ENCODE measurements around the gene CGAS.
"Not testable (repeated sequence)": the region's sequence is repeated elsewhere in the genome, so short reads cannot be mapped to it uniquely, and the experiment has no call there.

Gene CGAS

GRCh38 chr6:73400656-73401055, 51.4 kb downstream of the CGAS start:
- DNase-seq (ENCODE audit: low read depth in 1 of 2, low spot score in 1 of 2) = no peak

GRCh38 chr6:73395875-73396274, 56.2 kb downstream of the CGAS start:
- no peak for DNase-seq (ENCODE audit: low read depth in 1 of 2, low spot score in 1 of 2)

- no peak for DNase-seq (ENCODE audit: low read depth in 1 of 2, low spot score in 1 of 2)
Measured at GRCh38 chr6:73394577-73395354, 57.3 kb downstream of the CGAS start, which contains the start of gene DDX43. TSS of gene DDX43 (plus strand) at chr6:73394828. CDS start at chr6:73394906, 78 bp downstream.

- DNase-seq (ENCODE audit: low read depth in 1 of 2, low spot score in 1 of 2) = no peak
Measured at GRCh38 chr6:73393278-73393677, 58.8 kb downstream of the CGAS start.

- DNase-seq (ENCODE audit: low read depth in 1 of 2, low spot score in 1 of 2) = not testable (repeated sequence)
Measured at GRCh38 chr6:73392188-73392587, 59.9 kb downstream of the CGAS start.

- no peak for DNase-seq (ENCODE audit: low read depth in 1 of 2, low spot score in 1 of 2)
Measured at GRCh38 chr6:73391675-73392074, 60.4 kb downstream of the CGAS start.

- no peak for DNase-seq (ENCODE audit: low read depth in 1 of 2, low spot score in 1 of 2)
Measured at GRCh38 chr6:73389854-73390253, 62.2 kb downstream of the CGAS start.

GRCh38 chr6:73388800-73389512, 63.1 kb downstream of the CGAS start:
- peak; percentile 21 to 26 for DNase-seq (ENCODE audit: low read depth in 1 of 2, low spot score in 1 of 2)

- no peak for DNase-seq (ENCODE audit: low read depth in 1 of 2, low spot score in 1 of 2)
Measured at GRCh38 chr6:73388433-73388799, 63.7 kb downstream of the CGAS start.

- no peak for DNase-seq (ENCODE audit: low read depth in 1 of 2, low spot score in 1 of 2)
Measured at GRCh38 chr6:73382462-73383113, 69.5 kb downstream of the CGAS start.

- DNase-seq (ENCODE audit: low read depth in 1 of 2, low spot score in 1 of 2) = not testable (repeated sequence)
Measured at GRCh38 chr6:73381531-73381930, 70.6 kb downstream of the CGAS start.

GRCh38 chr6:73377225-73377624, 74.9 kb downstream of the CGAS start:
- no peak for DNase-seq (ENCODE audit: low read depth in 1 of 2, low spot score in 1 of 2)

GRCh38 chr6:73375216-73375615, 76.9 kb downstream of the CGAS start:
- DNase-seq (ENCODE audit: low read depth in 1 of 2, low spot score in 1 of 2) = no peak
